Measurements from ENCODE around the gene ATG101. TPM values are rescaled to one million over a fixed set of nuclear protein-coding genes. Genes with fewer than 3 reads are reported as not detected.

Gene ATG101
- total and polyA plus RNA-seq, 2 donors (not counting 1 experiment from before 2014, with no cell fraction given): 19.4 to 50.3 TPM

- no peak overlapping the region for H2AFZ ChIP-seq (ENCODE audit: insufficient read depth, low read depth, low read length, poor library complexity, severe bottlenecking)
- intact Hi-C loops (cut with micrococcal nuclease): no loop called here
- no peaks in the 10 kb centered on the region for H3K27me3 Mint-ChIP-seq
- POLR2A ChIA-PET: no interaction called here
- H3K9me3 ChIP-seq (ENCODE audit: control extremely low read depth in 1 of 3, control insufficient read depth in 2 of 3, insufficient read depth in 1 of 3, low read length in 2 of 3): no peaks in the 10 kb centered on the region
- TF ChIP-seq CTCF (IDR thresholded peaks at IDR 0.05) (no peak), EZH2 (IDR thresholded peaks at IDR 0.05; ENCODE audit: borderline replicate concordance, insufficient read depth, low read depth, low read length, poor library complexity, severe bottlenecking) (no peak)
- CTCF ChIA-PET: interaction anchor here (1.0 to 34.6 kb wide), 2 partner anchors 25 to 32 kb away, joined by 4 to 1315 read pairs; no protein-coding TSS in a partner anchor
- H3K4me2 ChIP-seq (replicated peaks; ENCODE audit: low read depth, low read length, poor library complexity, severe bottlenecking): no peak overlapping the region
- H3K4me3 ChIP-seq (ENCODE audit: control extremely low read depth in 1 of 5, extremely low read depth in 1 of 5, insufficient read depth in 1 of 5, low read depth in 2 of 5, low read length in 4 of 5): no peak overlapping the region
- H3K79me2 ChIP-seq (ENCODE audit: control insufficient read depth, insufficient read depth, low read length): no peaks in the 10 kb centered on the region
- no peak overlapping the region for H3K27ac ChIP-seq (ENCODE audit: low read length in 2 of 2)
- peaks cover 0 to 35% of the 10 kb centered on the region in 2 experiments for H3K36me3 ChIP-seq (replicated peaks in 1 of 2; ENCODE audit: control extremely low read depth in 1 of 2, control insufficient read depth in 1 of 2, extremely low read depth in 1 of 2, insufficient read depth in 2 of 2, low read length in 1 of 2)
- H3K4me3 Mint-ChIP-seq: no peak overlapping the region
- H3K27me3 ChIP-seq (replicated peaks in 1 of 4; ENCODE audit: control extremely low read depth in 1 of 4, control insufficient read depth in 3 of 4, insufficient read depth in 4 of 4, low read length in 3 of 4): no peaks in the 10 kb centered on the region
- no peaks in the 10 kb centered on the region for H3K9me3 Mint-ChIP-seq (ENCODE audit: insufficient read depth)
- peaks cover 8% of the 10 kb centered on the region for H3K4me1 Mint-ChIP-seq
- no peak overlapping the region for H3K27ac Mint-ChIP-seq
- H4K20me1 ChIP-seq (ENCODE audit: control insufficient read depth, insufficient read depth, low read length, poor library complexity, severe bottlenecking): peaks cover 23% of the 10 kb centered on the region
- DNase-seq: no peak
- no peak overlapping the region for H3K9ac ChIP-seq (ENCODE audit: low read length)
- WGBS (ENCODE audit: insufficient coverage): 81% methylated on average over 6 of the region's 14 CpGs
- no peak for ATAC-seq (ENCODE audit: low read depth)
- H3K4me1 ChIP-seq (ENCODE audit: control insufficient read depth in 2 of 2, insufficient read depth in 2 of 2, low read length in 2 of 2): peaks cover 0 to 3% of the 10 kb centered on the region in 2 donors
These were observed 11.9 kb upstream of the ATG101 start for GRCh38 chr12:52057638-52058576.
